Stimulated activated CD4-positive, alpha-beta T cell treated with anti-CD3 and anti-CD28 coated beads, TNF-alpha, amount 100 ng/mL, for 48 hours (primary cell): ENCODE results near the gene GALNT18.
A peak's percentile ranks its signal among the peaks of the same experiment; 100 is the strongest.

Experiments used
- DNase-seq, 3 donors: peaks; one replicate each; pipeline ENCODE4 v3.0.0-alpha.2; 2020; ENCODE audit warnings: low read depth in 3 of 3

Gene GALNT18

DNA sequence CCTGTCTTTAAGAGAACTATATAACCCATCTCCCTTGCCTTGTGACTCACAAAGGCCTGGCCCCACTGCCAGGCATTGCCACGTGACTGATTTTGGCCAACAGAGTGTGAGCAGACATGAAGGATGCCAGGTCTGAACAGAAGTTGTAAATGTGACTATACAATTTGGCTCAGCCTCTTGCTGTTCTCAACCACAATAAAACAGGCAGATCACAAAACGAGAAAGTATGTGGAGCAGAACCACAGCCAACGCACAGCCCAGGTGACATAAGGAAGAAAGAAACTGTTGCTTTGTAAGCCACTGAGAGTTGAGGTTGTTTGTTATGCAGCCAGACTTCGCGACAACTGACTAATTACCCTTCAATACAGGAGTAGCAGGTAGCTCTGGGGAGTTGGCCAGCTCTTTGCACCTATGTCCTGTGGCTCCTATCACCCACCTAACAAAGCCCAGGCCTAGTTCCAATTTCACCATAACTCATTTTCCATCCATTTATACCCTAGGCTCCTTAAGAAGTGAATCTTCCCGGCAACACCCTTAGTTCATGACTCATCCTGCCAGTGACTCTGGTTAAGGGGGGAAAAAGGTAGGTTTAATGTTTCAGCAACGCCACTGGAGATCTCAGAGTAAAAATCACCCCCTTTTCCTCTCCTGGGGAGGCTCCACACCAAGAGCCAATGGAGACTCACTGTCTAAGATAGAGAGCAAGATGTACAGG lies 53.7 kb downstream of the GALNT18 start:
- DNase-seq = peak in 1 of 3 donors; percentile 7

DNA sequence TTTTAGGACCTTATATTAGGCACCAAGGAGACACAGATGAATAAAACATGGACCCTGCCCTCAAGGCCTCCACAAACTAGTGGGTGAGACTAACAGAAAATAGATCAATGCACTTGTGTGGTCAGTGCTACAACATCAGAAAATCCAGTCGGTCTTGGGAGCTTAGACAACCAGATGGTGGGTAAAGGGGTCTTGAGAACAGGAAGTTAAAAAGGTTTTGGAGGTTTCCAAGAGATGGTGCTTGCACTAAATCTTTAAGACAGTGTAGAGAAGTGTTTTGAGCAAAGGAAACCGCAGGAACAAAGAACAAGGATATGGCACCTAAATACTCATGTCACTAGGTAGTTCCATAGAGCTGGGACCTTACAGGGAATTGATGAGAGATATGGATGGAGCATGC lies 56.2 kb downstream of the GALNT18 start:
- DNase-seq = no peak

DNA sequence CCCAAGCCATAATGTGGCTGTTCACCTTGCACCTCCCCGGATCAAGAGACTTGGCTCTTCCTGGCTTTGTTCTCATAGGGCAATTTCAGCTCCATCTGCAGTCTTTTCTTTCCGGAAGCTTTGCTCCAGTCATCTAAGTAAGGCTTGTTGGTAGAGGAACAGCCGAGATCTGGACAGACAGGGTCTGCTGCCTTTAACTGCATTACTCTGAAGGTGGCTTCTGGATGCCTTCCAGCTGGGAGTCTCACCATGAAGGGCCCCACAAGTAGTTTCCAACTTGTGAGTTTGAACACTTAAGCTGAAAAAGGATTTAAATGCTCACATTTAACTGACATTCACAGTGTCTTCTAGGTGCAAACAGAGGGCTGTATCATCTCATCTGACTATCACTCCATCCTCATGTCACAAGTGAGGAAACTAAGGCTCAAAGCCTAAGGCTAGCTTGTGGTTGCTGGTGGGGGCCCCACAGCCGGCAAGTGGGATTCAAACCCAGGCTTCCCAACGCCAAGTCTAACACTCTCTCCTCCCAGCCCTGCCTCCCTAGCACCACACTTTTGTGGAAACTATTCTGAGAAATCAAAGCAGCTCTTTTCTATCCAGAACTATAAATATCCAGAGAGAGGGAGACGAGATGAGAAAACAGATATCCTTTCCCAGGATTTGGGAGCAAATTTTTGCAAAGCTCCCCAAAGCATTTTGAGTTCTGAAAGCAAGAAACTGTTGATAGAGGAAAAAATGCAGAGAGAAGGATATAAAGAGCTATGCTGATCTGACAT lies 58.4 kb downstream of the GALNT18 start:
- DNase-seq = no peak

DNA sequence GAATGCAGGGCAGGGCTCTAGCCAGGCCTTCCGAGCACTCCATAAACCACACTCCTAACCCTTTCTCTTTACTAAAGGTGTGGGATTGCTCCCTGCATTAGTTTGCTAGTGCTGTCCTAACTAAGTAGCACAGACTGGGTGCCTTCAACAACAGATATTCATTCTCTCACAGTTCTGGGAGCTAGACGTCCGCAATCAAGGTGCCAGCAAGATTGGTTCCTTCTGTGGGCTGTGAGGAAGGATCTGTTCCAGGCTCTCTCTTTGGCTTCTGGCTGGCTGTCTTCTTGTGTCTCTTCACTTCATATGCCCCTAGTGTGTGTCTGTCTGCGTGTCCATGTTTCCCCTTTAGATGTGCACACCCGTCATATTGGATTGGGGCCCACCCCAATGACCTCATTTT lies 59.8 kb downstream of the GALNT18 start:
- DNase-seq = no peak

DNA sequence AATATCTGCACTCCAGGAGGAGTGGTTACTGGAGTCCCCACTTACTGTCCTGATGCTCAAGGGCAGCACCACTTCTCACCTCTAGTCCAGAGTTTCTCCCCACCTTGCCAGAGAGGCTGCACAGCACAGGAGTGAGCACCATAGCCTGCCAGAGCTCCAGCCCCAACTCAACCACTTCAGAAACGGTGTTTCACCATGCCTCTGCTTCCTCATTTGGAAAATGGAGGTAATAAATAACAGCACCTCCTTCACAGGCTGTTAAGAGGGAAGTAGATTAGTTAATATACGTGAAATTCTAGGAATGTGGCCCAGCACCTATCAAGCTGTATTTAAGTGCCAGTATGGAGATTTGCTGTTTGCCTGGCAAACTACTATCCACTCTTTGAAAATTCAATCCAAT lies 63.0 kb downstream of the GALNT18 start:
- no peak for DNase-seq

DNA sequence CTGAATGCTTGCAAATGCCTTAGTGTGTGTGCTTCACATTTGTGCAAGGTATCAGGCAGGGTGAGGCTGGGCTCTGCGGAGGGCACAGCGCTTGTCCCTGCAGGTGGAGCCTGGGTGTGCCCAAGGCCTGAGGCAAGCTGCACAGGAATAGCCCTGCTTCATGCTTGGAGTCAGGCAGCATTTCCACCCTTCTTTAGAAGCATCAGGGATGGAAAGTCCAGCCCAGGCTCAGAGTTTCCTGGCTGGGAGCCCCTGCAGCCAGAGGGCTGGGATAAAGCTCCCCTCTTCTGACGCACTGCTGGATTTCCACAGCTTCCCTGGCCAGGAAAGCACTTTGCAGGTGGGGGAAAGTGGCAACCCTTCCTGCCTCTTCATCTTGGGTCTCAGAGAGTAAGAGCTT lies 63.4 kb downstream of the GALNT18 start:
- no peak for DNase-seq

DNA sequence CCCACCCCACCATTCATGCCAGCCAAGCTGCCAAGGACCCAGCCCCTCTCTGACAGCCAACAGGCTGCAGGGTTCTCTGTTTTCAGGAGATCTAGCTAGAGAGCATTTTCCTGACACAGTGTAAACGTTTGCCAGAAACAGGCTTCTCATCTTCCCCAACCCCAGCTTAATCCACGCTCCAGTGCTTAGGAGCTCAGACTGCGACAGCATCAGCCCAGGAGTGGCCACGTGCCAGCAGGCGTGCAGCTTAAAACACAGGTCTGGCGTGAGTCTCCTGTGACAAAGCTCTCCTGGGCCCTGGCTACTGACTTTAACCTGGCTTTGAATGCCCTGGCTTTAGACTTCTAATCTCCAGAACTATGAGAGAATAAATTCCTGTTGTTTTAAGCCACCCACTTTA lies 66.6 kb downstream of the GALNT18 start:
- DNase-seq = no peak

DNA sequence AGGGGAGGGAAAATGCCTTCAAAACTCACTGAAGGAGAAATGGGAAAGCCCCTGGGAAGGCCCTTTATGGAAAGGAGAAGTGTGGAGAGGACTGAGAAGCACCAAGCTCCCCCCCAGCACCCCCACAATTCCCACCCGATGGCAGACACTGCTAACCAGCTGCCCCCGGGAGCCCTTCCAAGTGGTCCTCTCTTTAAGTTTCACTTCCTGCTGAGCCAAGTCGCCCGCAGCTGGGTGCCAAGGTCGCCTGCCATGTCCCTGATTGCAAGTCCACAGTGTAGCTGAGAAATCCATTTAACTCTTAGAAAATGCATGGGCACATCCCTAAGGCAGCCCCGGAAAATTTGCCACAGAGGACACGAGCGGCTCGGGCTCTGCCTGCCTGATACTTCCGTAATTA lies 68.2 kb downstream of the GALNT18 start:
- no peak for DNase-seq

DNA sequence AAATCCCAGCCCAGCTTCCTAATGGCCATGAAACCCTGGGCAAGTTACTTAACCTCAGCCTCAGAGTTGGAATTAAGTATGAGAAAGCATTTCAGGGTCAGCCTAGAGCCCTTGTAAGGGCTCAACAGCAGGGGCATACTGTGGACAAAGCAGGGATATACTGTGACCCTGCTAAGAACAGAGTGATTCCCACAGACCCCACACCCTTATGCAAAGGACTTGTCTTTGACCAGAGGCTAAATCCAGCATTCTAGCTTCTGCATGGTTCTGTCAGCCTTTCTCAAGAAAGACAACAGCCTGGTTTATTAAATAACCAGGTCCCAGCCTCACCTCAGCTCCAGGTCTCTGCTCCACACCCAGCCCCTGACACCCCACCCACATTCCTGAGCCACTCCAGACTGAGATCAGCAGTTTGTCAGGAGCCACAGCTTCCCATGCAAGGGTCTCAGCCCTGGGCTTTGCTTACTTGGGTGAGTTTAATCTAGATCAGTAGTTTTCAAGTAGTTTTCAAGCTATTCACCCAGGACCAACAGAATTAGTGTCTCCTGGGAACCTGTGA lies 69.2 kb downstream of the GALNT18 start:
- DNase-seq = no peak

DNA sequence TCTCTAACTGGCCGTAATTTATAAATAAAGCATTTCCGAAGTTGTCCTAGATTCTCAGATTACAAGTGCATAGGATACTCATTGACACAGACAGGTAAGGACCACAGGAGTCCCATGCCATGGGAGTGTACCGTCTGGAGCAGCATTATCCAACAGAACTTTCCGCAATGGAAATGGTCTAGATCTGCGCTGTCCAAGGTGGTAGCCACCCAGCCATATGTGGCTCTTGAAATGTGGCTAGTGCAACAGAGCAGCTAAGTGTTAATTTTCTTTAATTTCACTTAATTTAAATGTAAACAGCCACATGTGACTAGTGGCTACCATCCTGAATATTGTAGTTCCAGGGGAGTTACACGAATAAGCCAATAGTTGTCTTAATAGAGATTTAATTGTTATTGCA lies 71.3 kb downstream of the GALNT18 start:
- no peak for DNase-seq

DNA sequence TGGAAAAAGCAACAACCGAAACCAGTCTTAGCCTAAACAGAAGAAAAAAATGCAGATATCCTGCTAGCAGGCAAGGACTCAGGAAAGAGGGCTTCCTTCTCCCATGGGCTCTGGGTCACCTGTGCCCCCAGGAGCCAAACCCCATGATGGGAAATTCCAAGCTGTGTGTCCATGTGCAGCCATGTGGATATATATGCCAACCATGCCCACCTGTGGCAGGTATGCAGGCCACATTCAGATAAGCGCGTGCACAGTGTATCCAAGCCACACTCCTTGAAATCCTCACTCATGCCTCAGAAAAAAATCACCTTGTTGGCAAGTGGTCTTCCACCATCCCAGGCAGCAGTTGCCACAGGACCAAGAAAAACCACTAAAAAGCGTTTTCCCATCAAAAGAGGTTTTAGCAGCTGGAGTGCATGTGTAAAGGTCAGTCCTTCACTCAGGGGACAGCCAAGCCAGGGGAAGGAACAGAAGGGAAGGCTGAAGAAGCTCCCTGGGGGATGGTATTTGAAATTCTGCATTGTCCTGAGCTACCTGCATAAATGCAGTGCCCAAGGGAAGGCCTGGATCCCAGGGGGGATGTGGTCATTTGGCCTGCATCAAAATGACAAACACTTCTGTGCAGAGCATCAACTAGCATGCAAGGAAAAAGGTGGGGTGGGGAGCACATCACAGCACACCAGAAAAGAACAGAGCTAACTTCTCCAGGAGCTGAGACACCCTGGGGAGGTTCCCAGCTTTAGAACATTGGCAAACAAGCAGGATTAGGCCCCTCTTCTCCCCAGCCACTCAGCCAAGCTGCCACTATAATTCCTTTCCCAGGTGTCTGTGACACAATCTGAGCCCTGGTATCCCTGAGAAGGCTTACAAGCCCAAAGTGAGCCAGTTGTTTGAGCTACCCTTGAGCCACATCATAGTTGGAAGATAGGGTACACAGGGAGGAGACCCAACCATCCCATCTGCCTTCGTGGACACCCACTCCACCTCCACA lies 76.2 kb downstream of the GALNT18 start:
- DNase-seq = no peak

DNA sequence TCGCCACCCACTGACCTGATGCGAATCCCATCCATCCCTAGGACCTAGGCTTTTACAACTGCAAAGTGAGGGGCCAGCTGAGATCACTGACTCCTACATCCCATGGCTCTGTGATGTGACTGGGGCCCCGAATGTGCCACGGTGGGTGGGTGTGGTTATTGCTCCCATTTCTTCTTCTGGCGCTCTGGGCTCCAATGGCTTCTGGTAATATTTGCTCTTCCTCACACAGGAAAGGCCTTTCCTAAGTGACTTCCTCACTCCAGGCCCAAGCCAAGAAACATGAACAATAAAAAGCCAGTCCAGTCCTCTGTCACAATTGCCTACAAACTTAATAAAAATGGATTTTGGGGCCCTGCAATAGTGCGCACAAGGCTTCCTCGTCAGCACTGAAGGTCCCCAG lies 78.1 kb downstream of the GALNT18 start:
- DNase-seq = no peak

DNA sequence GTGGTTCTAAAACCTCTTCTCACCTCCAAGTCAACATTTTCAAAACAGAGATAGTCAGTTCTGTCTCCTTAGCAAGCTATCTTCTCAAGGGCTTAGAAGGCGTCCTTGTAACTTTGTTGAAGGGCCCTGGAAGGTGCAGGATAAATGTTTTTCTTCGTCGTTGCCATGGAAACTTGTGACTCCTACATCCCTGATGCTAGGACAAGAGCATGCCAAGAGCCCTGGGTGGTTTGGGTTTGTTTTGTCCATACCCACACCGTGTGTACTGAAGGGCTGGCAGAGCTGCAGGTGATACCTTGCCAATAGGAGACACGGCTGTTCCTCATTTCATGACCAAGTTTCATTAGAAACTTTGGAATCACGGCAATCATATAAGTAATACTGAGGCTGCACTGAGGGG lies 81.6 kb downstream of the GALNT18 start:
- no peak for DNase-seq

DNA sequence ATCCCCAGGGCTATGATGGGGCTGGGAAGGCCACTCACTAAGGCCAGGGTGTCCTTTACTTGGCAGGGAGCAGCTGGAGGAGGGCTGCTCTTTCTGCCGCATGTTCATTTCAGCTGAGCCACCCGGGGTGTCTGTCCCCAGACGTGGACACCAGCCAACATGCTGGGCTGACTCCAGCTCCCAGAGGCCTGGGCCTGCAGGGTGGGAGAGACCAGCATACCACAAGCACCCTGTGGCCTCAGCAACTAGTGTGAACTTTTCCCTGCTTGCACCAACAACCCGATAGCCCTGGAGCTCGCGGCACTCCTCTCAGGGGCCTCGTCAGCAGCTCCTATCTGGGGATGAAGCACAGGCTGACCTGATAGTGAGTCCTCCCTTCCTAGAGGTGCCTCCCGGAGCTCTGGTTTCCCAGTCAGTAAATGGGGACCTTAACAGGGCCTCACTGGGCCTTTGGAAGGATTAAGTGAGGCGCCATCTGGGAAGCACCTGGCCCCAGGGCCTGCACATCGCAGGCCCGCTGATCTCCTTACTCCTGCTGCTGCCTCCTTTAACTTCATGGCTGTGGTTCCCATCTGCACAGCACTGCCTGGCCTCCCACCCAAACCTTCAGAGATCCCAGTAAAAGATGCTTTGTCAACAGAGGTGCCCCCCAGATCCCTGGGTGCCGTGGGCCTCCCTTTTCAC lies 83.4 kb downstream of the GALNT18 start:
- no peak for DNase-seq

DNA sequence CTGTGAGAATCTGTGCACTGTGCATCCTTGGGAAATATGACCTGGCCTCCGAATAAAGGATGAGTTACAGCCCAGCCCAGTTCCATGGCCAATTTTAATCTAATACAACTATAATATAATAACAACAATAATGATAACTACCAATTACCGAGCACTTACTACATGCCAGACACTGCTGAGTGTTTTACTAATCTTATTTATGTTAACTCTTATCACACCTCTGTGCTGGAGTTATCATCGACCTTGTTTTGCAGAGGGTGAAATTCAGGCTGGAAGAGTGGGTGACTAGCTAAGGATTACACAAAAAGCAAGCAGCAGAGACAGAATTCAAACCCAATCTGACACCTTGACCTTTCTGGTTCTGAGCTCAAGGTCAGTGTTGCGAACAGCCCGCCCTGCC lies 83.9 kb downstream of the GALNT18 start:
- DNase-seq = no peak

DNA sequence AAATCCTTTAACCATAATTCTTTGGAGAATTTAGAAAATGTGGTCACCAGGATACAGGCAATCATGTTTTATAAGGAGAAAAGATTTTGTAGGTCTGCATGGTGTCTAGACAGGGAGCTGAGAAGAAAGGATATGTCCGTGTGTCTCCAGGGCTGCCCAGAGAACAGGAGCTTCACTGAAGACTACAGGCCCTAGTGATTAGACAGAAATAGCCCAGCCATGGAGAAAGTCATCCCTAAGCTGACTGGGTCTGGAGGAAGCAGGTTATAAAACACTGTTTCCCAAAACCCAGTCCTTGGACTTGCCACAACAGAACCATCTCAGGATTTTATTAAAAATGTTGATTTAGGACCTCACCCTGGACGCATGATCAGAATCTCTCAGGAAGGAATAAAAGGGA lies 84.4 kb downstream of the GALNT18 start:
- DNase-seq = no peak

DNA sequence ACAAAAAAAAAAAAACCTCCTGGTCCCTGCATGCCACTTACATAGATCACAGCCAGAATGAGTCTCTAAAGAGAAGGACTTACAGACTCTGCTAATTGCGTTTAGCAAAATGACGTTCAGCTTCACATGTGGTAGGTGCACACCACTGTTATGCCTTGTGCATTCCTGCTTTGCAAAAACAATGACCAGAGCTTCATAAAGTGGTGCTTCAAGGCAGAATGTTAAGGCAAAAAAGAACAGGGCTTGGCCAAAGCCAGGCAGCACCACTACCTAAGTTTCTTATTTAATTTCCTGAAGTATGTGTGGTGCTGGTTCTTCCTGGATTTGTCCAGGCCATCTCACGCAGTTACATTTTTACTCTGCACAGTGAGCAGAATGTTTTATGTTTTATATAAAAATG lies 85.2 kb downstream of the GALNT18 start:
- DNase-seq = no peak

DNA sequence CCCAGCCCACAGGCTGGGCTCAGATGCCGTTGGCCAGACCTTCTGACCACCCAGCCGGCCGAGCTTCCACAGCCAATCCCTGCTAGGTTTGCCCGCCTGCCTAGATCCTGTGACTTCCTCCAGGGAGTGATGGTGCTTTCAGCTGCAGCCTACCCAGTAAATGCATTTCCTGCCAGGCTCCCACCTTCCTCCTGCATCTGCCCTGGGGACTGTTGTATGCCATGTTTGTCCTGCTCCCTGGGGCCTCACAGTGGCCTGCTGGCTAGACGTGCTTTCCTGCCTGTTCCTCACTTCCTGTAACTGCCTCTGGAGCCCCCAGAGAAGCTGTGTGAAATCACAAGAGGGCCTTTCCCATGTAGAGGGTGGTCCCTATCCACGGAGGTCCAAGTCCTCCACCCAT lies 86.2 kb downstream of the GALNT18 start:
- DNase-seq = no peak

DNA sequence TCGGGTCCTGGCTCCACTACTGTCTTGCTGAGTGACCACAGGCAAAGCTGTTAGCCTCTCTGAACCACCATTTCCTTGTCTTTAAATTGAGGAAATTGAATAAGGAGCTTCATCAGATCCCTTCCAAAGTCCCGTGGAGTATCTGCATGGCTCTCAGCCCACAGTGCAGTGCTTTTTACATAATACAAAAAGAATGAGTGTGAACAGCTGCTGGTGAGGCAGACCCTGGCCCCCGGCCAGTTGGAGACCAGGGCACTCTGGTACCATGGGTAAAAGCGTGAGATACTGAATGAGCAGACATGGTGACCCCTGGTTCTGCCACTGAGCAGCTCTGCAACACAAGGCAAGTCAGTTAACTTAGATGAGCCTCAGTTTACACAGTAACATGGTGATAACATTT lies 86.8 kb downstream of the GALNT18 start:
- no peak for DNase-seq

DNA sequence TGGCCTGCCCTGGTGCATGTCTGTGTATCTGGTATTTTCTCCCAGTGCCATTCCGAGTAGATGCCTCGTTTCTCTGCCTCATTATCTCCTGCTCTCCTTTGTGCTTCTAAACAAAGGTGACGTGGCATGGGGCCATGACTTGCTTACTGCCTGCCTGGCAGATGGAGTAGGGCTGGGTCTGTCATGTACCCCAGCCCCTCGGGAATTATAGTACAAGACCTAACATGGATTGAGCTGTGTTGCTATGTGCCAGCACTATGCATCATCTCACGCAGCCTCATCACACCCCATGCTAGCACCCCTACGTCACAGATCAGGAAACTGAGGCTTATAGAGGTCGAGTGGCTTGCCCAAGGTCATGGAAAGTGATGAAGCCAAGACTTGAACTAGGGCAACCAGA lies 88.1 kb downstream of the GALNT18 start:
- no peak for DNase-seq

DNA sequence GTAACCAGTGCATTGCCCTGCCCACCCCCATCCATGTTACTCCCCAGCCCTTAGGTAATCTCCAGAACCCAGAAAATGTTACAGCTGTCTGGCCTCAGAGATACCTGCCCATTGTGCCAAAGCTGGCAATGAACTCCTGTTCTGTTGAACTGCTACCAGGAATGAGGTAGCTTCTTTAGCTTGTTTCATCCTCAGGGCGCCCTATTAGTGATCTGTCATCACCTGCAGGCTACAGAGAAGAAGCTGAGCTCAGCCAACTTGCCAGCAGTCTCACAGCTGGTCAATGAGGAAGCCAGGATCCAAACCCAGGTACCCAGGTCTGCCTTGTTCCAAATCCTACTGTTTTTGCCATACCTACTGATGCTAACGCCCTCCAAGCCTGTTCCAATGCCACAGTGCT lies 88.7 kb downstream of the GALNT18 start:
- no peak for DNase-seq
